Anterior cingulate cortex (tissue), 58 donors: Measurements from ENCODE around the gene RCOR2.
"Not testable (repeated sequence)": the region's sequence is repeated elsewhere in the genome, so short reads cannot be mapped to it uniquely, and the experiment has no call there.

Source experiments
- DNase-seq, 58 donors: peaks; one replicate each; lab custom pipeline; 2025; lab: John Stamatoyannopoulos, UW

Gene RCOR2

DNA sequence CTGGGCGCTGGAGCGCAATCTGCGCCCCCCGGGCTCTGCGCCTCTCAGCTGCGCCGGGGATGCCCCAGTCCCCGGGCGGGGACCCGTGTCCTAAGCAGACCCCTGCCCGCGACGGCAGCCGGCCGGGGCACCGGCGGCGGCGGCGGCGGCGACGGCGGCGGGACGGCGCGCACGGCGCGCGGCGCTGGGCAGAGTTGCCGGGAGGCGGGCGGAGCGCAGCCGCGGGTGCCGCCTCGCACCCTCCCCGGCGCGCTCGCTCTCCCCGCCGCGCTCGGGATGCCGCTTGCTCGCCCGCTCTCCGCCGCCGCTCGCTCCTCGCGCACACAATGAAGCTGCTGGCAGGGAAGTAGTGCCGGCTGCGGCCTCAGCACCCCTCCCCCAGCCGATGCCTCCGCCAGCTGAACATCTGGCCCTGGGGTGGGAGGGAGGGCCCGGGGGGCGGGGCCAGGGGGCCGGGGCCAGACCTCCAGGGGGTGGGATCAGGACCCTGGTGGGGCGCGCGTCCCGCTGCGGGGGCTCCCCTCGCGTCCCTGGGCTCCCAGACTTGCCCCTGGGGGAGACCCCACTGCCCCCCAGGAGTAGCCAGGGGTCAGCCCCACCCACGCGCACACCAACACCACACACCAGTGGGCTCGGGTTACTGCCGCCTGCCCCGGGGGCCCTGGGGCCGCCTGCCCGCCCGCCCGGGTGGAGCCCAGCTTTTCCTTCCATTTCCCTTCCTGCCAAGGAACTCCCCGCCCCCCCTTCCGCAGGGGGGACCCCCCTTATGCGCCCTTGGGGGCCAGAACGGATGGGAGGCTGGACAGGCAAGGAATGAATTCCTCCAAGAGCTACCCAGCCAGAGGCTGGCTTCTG lies at the start of gene RCOR2:
Gene RCOR2, minus strand, starts transcription at position 328 of the 855 bp plus-strand sequence. CDS start 708 bp downstream, outside the sequence.
- DNase-seq = peak in 54 of 58 donors; percentile 42 to 91 (median 80)

DNA sequence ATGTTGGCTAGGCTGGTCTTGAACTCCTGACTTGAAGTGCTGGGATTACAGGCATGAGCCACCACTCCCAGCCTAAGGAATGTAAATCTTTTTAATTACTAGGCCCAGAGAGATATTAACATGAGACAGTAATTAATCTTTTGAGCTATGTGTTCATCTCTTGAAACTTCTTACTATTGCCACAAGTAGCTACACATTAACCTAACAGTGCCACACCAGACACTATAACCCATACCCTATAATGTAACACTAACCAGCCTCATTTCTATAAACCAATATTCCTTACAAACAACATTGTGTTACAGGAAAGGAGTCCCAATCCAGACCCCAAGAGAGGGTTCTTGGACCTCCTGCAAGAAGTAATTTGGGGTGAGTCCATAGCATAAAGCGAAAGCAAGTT lies 49.5 kb upstream of the RCOR2 start:
- no peak for DNase-seq

DNA sequence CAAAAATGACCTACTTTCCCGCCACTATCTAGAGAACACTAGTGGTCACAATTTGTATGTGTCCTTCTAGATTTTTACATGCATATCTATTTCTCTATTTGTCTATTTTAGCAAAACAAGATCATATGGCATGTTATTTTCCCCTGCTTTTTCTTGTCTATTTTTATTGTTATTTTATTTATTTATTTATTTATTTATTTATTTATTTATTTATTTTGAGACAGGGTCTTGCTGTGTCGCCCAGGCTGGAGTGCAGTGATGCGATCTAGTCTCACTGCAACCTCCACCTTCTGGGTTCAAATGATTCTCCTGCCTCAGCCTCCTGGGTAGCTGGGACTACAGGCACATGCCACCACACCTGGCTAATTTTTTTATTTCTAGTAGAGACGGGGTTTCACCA lies 46.9 kb upstream of the RCOR2 start:
- not testable (repeated sequence) for DNase-seq

DNA sequence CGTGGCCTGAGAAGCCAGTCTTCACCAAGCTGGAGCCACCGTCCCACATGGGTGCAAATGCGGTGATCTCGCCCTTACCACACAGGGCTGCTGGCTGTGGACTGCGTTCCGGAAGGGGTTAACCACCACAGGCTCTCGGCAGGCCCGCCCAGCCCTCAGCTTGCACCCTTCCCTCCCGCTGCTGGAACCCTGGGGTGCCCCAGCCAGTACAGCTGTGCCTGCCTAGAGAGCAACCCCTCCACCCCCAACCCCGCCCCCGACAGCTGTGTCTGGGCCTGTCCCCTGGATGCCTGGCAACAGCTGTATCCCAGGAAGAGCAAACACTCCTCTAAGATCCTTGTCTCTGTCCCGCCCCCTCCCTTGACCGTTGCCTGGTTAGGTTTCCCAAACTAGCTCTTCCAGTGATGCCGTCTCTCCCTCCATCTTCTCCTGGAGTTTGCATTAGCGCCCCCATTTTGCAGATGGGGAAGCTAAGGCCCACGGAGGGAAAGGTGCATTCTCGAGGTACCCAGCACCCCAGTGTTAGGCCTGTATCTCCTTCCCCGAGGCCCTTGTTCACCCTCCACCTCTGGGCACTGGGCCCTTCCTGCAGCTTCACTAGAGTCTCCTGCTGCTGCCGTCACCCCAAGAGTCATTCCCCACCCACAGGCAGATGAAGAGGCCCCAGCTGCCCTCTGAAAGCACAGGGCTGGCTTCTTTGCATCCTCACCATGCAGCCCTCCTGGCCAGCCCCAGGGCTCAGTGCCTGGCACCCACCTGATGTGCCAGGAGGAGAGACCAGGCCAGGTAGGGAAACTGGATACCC lies 44.8 kb upstream of the RCOR2 start:
- no peak for DNase-seq

DNA sequence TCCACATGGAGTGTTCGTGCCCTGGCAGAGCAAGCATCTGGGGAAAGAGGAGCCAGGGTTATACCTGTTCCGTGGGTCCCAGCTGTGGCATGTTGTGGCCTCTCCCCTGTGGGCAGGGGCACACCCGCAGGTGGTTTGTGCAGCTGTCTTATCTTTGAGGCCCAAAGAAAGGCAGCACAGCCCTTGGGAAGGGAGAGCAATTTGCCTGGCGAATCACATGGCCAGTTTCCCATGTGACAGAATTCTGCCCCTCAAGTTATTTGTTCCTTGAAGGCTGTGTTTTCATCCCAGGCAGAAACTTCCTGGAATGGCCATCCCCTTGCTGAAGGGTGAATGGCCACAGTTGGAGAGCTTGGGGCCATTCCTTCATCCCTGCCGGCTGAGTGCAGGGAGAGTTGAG lies 41.0 kb upstream of the RCOR2 start:
- no peak for DNase-seq

DNA sequence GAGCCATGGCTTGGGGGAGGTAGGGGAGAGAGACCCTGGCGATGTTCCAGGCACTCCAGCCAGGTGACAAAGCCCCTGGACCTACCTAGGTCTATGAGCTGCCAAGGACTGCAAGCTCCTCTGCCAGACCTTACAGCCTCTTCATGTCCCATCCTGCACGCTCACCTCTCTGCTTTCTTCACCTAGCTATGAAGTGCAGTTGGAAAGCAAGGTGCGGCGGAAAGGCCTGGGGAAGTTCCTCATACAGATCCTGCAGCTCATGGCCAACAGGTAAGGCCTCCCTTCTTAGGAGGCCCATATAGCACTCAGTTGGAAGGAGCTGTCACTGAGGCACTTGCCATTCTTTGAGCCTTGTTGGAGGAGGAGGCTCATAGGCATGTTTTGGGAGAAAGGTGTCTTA lies 35.6 kb upstream of the RCOR2 start:
- DNase-seq = no peak

DNA sequence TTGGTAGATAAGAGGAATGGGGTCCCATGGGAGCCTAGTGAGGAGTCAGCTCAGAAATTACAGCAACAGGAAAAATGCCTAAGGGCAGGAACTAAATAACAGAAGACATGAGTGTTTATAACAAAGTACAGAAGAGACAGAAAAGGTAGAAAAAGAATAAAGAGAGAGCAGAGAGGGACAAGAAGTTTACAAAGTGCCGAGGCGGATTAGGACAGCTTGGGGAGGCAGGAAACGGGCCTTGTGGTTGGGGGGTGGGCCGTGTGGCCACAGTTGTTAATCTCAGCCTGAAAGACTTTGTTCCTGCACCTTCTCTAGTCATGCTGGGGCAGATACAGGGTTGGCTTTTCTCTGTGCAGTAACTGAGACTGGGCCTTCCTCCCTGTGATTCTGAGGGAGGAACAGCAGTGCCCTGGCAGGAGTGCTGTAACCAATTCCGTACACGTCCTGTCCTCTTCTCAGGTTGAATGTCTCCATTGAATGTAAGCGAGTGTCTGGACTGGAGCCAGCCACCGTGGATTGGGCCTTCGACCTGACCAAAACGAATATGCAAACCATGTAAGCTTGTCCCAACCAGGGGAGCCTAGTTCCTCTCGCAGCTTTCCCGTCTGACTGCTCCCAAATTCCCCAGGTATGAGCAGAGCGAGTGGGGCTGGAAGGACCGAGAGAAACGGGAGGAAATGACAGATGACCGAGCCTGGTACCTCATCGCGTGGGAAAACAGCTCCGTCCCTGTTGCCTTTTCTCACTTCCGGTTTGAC lies 35.0 kb upstream of the RCOR2 start:
- no peak for DNase-seq

DNA sequence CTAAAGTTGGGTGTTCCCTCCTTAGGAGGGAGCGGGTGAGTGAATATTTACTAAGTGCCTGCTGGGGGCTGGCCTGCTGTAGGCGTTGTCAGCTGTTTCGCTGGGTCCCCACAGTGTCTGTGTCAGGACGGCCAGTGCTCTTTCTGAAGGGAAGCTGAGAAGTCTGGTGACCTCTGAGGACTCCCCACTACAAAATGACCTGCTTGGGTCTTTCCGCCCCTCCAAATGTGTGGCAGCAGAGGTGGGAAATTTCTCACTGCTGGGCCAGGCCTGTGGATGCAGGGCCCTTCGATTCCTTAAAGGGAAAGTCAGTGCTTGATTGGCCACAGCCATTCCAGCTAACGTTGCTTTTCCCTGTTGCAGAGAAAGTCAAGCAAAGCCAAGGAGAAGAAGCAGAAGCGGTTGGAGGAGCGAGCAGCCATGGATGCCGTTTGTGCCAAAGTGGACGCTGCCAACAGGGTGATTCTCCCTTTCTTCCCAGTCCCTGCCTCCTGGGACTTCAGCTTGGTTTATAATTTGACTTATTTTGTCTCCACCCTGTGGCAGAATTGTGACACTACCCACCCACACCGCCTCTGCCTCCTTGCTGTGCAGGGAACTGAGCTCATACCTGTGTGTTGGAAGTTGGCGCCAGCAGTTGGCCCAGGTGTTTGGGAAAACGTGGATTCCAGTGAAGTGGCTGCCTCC lies 28.7 kb upstream of the RCOR2 start:
- DNase-seq = peak in 53 of 58 donors; percentile 14 to 84 (median 55)

DNA sequence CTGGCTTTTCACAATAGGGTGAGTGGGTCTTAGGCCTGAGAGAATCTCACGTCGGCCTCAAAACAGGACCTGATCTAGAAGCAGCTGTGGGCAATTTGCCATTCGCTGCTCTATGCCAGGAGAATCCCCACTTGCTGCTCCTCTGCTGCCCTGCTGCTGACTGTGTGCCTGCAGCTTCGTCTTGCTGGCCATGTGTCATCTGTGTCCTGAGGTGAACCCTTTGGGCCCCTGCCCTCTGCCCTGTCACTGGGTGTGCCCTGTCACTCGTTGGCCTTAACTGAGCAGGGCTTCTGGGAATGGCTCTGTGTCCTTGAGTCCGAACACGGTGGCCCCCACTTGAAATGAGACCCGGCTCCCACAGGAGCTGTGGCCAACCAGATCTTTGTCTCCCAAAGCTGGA lies 28.0 kb upstream of the RCOR2 start:
- DNase-seq = peak in 3 of 58 donors; percentile 13 to 19 (median 16)

DNA sequence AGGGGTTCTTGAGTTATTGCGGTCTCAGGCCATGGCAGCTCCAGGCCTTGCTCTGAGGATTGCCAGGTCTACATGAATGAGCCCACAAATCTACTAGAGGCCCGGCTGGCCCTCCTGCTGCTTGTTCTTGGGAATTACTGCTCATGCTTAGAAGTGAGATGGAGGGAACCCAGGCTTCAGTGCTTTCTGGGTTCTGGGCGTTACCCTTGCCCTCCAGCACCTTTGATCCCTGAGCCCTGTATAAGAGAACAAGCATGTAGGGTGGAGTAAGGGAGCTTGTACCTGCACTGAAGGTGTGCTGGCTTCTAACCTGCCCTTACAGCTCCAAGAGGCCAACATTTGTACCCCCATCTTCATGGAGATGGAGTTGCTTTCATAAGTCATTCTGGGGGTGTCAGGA lies 25.8 kb upstream of the RCOR2 start:
- DNase-seq = no peak

DNA sequence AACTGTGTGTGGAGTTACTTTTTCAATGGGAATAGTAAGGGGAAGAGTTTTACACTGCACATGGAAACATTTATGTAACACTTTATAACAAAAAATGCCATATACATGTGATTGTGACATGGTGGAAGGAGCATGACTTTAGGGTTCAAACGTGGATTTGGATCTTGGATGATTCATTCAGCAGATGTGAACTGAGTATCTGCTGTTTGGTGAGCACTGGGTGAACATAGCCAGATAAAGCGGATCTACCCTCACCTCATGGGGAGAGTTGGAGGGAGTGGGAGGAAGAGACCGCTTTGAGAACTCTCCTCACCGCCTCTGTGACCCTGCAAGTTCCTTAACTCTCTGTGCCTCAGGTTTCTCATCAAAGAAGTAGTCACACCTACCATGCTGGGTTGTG lies 24.9 kb upstream of the RCOR2 start:
- no peak for DNase-seq

DNA sequence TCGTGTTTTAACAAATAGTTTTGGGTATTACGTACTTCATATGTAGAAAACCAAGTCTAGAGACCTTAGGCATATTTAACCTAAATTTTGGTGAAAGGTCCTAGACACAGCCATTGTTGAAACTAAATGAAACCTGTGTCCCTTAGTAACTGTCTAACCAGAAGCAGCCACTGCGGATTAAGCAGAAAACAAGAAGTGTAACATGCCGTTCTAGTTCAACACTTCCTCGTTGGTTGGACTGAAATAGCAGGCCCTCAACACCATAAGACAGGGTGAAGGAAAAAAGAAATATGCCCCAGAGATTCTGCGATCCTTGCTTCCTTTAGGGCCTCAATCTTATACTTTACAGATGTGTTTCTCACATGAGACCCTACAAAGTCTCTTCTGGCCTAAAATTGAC lies 23.8 kb upstream of the RCOR2 start:
- no peak for DNase-seq

DNA sequence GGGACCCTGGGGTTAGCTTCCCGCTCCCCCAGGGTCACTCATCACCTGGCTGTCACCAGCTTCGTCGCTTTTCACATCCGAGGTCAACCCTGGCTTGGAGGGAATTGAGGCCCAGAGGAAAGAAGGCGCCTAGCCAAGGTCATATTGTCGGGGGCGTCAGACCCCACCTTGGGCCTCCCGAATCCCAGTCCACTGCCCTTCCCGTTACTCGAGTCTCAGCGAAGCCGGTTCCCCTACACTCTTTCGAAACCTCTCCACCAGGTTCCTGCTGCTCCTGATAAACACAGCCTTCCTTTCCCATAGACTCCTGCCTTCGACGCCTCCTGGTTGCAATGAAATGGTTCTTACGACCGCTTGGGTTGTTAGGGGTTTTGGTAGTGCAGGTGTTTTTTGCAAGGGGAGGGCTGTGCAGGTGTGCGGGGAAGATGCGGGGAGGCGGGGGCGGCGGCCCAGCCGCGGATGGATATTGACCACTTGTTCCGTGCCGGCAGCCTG lies 22.5 kb upstream of the RCOR2 start:
- DNase-seq = no peak

DNA sequence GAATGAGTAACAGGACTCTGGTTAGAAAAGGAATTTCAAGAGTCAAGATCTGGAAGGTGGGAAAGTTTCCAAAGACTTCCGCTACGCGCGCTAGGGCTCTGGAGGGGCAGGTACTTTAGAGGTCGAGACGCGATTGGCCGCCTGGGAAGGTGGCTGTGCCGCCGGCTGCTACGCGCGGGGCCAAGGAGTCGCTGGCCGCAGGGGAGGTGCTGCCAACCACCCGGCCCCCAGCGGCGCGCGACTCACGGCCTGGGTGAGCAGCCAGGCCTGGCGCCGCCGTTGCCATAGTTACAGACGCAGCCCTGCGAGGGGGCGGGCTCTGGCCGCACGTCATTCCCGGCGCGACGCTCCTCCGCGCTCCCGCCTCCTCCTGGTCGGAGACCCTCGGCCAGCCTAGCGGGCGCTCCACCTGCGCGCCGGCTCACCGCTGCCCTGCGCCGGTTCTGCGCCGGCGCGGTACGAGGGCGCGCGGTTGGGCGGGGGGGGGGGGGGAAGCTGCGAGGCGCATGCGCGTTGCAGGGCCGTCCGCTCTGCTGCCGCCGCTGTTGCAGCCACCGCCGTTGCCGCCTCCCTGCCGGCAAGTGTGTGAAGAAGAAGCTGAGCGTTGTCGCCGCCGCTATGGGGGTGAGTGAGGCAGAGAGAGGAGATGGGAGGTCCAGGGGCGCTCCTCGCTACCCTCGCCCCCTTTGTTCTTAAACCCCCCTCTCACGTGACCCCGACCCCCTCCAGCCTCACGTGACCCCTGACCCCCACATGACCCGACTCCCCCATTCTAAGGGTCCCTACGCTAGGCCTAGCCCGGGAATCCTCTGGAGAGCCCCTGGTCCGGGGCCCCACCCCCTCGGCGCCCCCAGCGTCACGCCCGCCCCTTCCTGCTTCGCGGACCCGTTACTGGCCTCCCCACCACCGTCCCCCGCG lies 21.8 kb upstream of the RCOR2 start, which contains the start of gene NAA40:
Gene NAA40, plus strand, starts transcription at position 524 of the 918 bp plus-strand sequence. Its CDS starts 95 bp downstream, at position 619.
- DNase-seq = peak in 57 of 58 donors; percentile 44 to 95 (median 82)

DNA sequence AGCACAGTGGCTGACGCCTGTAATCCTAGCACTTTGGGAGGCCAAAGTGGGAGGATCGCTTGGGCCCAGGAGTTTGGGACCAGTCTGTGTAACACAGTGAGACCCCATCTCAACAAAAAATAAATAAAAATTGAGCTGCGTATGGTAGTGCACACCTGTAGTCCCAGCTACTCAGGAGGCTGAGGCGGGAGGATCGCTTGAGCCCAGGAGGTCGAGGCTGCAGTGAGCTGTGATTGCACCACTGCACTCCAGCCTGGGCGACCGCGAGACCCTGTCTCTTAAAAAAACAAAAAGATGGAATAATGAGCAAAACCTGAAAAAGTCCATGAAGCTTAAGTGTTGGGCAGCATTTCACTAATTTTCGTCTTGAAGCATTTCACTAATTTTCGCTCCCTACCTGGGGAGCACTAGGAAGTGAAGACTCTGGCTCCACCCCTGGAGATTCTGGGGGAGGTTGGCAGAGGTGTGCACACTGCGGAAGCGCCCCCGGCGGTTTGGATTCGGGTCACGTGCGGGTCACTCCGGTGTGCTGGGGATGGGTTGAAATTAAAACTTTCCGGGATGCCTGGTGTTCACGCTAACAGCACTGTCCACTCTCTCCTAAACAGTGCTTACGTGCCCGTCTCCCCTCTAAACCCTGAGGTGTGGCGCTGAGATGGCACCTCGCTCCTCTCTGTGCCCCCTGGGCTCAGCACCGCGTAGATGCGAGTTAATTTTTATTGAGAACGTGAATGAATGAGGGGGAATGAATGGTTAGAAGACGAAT lies 20.9 kb upstream of the RCOR2 start:
- DNase-seq = peak in 1 of 58 donors; percentile 48

DNA sequence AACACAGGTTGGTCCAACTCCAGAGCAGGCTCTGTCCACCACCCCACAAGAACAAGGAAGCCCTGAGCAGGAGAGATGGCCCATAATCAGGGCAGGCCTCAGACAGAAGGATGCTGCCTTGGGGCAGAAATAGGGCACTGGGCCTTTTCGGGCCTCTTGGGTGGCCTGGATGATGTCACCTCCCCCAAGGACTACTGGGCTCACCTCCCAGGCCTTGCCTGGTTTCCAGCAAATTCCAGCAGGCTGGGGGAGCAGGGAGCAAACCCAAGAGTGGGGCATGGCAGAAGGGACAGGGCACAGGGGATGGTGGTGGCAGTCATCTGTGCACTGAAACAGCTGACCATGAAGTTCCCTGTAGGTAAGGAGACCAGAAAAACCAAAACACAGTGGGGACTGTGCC lies 16.5 kb upstream of the RCOR2 start:
- DNase-seq = peak in 13 of 58 donors; percentile 20 to 60 (median 32)

DNA sequence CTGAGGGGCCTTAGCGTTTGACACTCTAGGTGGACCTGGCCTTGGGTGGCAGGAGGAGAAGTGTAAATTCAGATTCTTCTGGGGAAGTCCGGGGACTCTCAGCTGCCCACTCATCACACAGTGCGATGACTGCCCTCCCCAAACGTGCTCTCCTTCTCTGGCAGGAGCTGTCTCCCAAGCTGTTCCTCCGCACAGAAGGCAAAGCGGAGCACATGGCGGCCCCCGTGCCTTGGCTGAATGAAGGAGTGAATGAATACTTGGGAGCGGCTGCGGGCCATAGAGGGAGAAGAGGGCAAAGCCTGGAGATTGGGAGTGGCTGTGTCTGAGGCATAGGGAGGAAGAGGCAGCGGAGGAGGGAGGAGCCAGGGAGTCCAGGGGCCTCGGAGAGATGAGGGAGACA lies 14.9 kb upstream of the RCOR2 start:
- peak in 20 of 58 donors; percentile 16 to 76 (median 40) for DNase-seq

DNA sequence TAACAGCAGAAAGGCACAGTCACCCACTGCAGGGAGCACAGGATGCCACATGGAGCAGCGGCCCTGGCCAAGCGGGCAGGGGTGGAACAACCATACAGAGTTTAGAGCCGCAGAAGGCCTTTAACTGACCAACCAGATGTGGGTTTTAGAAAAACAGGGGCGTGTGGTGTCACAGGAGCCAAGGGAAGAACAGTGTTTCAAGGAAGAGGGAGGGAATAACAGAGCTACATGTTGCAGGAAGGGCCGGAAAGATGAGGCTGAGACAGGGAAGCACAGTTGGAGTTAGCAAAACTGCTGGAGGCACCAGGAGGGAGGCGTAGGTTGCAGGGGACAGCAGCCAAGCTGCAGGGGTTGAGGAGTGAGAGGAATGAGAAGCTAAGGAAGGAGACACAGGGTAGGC lies 14.1 kb upstream of the RCOR2 start:
- peak in 6 of 58 donors; percentile 14 to 45 (median 30) for DNase-seq
